Left ventricle myocardium inferior (tissue), 1 donor: ENCODE results near the gene LRRC70. TPM values are rescaled to one million over a fixed set of nuclear protein-coding genes. Genes with fewer than 3 reads are reported as not detected.

Source experiments
- DNase-seq: peaks from one replicate; pipeline ENCODE4 v3.0.0-alpha.2; 2020
- H3K27ac ChIP-seq: fragments of 200-600 bp; replicated peaks from 2 replicates; pipeline ENCODE4 v1.8.0; 2021
- H3K27me3 ChIP-seq: fragments of 200-600 bp; 2 replicates; pipeline ENCODE4 v1.8.0; 2021; ENCODE audit warnings: low read depth
- H3K36me3 ChIP-seq: fragments of 200-600 bp; 2 replicates; pipeline ENCODE4 v1.8.0; 2021
- H3K4me1 ChIP-seq: fragments of 200-600 bp; 2 replicates; pipeline ENCODE4 v1.8.0; 2021
- H3K4me3 ChIP-seq: fragments of 200-600 bp; 2 replicates; pipeline ENCODE4 v1.8.0; 2021; ENCODE audit warnings: mild to moderate bottlenecking, moderate library complexity
- H3K9me3 ChIP-seq: fragments of 200-600 bp; replicated peaks from 2 replicates; pipeline ENCODE4 v1.8.0; 2021
- intact Hi-C: fragments of 100-400 bp; cut with micrococcal nuclease; formaldehyde crosslinking; loops from one replicate; pipeline ENCODE4 v1.11.0; 2022
- total RNA-seq: library from RNA; stranded (reverse); fragmentation: NEBNext Ultra II Directional; extraction: Animal tissue kit (Norgen Biotek cat#: 25700); gene quantifications from one replicate; pipeline ENCODE4 v1.2.1, GENCODE V29; 2021
- TF ChIP-seq, protein P1 (sequence below): fragments of 200-600 bp; IDR thresholded peaks from 2 replicates; pipeline ENCODE4 v1.8.0; 2021; ENCODE audit warnings: antibody characterized with exemption, mild to moderate bottlenecking, borderline replicate concordance
- donor health status: DM: no; HTN: yes; CAD: no; lungs with severe emphysema.

LRRC70 gene
- total RNA-seq, 1 donor from 2014 or later: 0.77 TPM

DNA sequence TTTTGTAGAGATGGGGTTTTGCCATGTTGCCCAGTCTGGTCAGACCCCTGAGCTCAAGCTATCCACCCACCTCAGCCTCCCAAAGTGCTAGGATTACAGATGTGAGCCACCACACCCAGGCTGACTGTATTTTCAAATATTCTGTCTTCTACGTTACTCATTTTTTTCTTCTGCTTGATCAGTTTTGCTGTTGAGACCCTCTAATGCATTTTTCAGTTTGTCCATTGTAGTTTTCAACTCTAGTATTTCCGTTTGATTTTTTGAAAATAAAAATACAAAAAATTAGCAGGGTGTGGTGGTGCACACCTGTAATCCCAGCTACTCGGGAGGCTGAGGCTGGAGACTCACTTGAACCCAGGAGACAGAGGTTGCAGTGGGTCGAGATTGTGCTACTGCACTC, 10.5 kb upstream of the LRRC70 start:
- H3K9me3 ChIP-seq: peaks cover 36% of the 10 kb centered on the region
- intact Hi-C loops: no loop called here
- no peak overlapping the region for H3K27ac ChIP-seq
- H3K4me3 ChIP-seq: no peak overlapping the region
- peaks cover 30% of the 10 kb centered on the region for H3K36me3 ChIP-seq
- TF ChIP-seq, protein P1, sequence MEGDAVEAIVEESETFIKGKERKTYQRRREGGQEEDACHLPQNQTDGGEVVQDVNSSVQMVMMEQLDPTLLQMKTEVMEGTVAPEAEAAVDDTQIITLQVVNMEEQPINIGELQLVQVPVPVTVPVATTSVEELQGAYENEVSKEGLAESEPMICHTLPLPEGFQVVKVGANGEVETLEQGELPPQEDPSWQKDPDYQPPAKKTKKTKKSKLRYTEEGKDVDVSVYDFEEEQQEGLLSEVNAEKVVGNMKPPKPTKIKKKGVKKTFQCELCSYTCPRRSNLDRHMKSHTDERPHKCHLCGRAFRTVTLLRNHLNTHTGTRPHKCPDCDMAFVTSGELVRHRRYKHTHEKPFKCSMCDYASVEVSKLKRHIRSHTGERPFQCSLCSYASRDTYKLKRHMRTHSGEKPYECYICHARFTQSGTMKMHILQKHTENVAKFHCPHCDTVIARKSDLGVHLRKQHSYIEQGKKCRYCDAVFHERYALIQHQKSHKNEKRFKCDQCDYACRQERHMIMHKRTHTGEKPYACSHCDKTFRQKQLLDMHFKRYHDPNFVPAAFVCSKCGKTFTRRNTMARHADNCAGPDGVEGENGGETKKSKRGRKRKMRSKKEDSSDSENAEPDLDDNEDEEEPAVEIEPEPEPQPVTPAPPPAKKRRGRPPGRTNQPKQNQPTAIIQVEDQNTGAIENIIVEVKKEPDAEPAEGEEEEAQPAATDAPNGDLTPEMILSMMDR: no peak
- H3K4me1 ChIP-seq: peaks cover 7% of the 10 kb centered on the region
- DNase-seq: no peak
- no peaks in the 10 kb centered on the region for H3K27me3 ChIP-seq

DNA sequence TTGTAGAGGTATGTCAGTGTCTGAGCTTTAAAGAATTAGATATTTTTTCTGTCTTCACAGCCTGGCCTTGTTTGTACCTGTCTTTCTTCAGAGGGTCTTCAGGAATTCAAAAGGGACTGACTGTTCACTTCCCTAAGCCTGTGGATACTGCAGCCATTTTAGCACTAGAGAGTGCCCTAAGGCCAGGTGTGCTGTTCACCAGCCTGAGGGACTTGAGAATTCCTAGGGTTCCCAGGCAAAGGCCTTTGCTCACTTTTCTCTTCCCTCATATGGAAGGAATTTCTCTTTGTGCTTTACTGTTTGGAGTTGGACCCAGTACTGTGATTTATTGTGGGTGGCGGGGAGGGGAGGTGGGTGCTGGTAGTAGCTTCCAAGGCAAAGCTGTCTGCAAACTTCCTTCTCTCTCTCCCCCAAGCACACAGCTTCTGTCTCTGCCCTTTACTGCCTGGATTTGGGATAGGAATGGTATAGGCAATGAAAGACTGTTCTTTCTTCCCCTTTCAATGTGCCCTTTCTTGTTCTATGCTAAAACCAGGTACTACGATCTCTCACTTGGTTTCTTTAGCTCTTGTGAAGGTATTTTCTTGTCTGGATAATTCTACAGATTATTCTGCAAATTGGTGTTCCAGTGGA, 9.7 kb upstream of the LRRC70 start:
- TF ChIP-seq, protein P1: no peak
- Histone ChIP-seq H3K36me3 (peaks cover 30% of the 10 kb centered on the region), H3K27me3 (no peaks in the 10 kb centered on the region), H3K4me3 (no peak overlapping the region), H3K27ac (no peak overlapping the region), H3K9me3 (peaks cover 36% of the 10 kb centered on the region), H3K4me1 (peaks cover 7% of the 10 kb centered on the region)
- DNase-seq: no peak
- intact Hi-C loops: no loop called here

DNA sequence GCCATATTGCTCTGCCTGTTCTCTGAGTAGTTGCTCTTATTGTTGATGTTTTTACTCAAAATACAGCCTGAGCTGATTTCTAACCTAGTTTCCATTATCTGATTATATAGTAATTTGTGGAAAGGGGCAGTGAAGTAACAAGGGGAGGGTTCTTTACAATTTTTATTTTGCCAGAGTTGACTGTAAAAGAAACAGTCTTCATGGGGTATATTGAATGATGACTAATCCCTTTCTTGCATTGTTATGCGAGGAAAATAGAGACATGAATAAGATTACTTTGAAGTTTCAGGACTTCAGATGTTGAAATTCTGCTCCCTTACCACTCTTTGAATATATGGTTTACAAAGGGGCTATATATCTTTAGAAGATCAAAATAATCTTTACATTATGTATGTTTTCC, 9.1 kb upstream of the LRRC70 start:
- Histone ChIP-seq H3K4me1 (peaks cover 7% of the 10 kb centered on the region), H3K36me3 (peaks cover 30% of the 10 kb centered on the region), H3K9me3 (peaks cover 36% of the 10 kb centered on the region), H3K4me3 (no peak overlapping the region), H3K27ac (no peak overlapping the region), H3K27me3 (no peaks in the 10 kb centered on the region)
- DNase-seq: no peak
- TF ChIP-seq, protein P1: no peak
- intact Hi-C loops: no loop called here

DNA sequence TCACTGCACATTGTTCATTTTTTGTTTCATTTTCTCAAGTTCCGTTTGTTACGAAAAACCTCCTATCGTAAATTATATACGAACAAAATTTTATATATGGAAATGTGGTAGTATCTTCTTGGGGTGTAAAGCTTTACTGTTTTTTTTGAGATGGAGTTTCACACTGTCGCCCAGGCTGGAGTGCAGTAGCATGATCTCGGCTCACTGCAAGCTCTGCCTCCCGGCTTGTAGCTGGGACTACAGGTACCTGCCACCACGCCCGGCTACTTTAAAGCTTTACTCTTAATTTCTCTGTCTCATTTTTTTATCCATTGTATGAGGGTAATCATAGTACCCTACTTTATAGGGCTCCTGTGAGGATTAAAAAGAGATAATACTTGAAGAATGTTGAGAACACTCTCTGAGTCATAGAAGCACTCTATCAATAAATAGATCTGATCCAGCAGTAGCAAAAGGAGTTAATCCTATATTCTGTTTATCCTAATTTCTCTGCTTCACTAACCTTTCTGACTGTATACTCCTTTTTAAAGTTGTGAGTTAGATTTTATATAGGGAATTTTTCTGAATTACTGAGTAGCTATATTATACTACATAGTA, 5.6 kb upstream of the LRRC70 start:
- intact Hi-C loops: no loop called here
- Histone ChIP-seq H3K4me1 (peaks cover 21% of the 10 kb centered on the region), H3K9me3 (peaks cover 8% of the 10 kb centered on the region), H3K4me3 (no peak overlapping the region), H3K36me3 (peaks cover 2% of the 10 kb centered on the region), H3K27ac (no peak overlapping the region), H3K27me3 (no peaks in the 10 kb centered on the region)
- TF ChIP-seq, protein P1: no peak
- DNase-seq: no peak

DNA sequence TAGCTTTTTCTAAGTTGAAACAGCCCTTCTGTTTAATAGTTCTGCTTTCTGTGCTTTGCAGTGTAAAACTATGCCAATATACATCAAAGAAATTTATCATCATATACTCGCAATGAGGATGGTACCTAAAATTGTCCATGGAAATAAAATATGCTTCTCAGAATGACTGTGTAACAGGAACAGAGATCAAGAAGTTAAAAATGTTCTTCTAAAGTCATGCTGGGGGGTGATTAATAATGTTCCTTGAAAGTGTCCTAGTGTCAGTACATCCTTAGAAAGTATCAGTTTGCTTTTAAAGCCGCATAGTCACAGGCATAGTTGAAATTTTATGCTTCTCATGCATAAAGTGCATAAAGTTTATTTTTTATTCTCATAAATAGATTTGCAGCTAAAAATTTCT, 4.0 kb upstream of the LRRC70 start:
- no peaks in the 10 kb centered on the region for H3K36me3 ChIP-seq
- DNase-seq: no peak
- H3K4me1 ChIP-seq: peaks cover 25% of the 10 kb centered on the region
- H3K27me3 ChIP-seq: no peaks in the 10 kb centered on the region
- H3K9me3 ChIP-seq: no peaks in the 10 kb centered on the region
- no peak overlapping the region for H3K27ac ChIP-seq
- TF ChIP-seq, protein P1: no peak
- intact Hi-C loops: no loop called here
- no peak overlapping the region for H3K4me3 ChIP-seq
